ENCODE data around the gene ITPK1. TPM values are rescaled to one million over a fixed set of nuclear protein-coding genes. Genes with fewer than 3 reads are reported as not detected.

The ITPK1 gene
- total RNA-seq, 3 donors from 2014 or later = 49.4 to 59.7 (median 59.1) TPM

DNA sequence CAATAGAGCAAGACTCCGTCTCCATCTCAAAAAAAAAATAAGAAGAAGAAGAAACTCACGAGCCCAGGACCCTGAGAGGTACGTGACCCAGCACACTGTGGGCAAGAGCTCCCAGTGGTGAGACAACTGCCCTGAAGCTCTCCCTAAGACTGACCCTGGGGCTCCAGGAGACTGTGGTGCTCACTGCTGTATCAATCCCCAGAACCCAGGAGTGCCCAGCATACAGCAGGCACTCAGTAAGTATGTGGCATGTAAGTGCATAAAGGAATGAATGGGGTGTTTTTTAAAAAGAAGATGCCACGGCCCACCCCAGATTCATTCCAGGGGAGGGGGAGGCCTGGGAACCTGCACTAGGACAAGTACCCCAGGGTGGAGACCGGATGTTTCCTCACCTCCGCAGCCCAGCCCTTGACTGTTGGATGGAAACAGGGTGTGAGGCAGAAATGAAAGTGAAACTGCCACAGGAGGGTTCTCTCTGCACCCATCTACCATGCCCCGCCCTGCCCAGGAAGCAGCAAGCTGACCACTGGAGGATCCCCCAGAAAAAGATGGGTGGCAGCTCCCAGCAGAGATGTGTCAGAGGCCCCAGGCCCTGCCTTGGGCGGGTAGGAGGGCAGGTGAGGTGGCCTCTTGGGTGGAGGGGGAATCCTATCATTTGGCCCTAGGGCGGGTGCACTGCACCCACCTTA, 12.2 kb downstream of the ITPK1 start:
- Mint-ChIP-seq H3K4me1 (ENCODE audit: low read depth) (peaks cover 26% of the 10 kb centered on the region), H3K27me3 (ENCODE audit: low read depth) (no peaks in the 10 kb centered on the region)

DNA sequence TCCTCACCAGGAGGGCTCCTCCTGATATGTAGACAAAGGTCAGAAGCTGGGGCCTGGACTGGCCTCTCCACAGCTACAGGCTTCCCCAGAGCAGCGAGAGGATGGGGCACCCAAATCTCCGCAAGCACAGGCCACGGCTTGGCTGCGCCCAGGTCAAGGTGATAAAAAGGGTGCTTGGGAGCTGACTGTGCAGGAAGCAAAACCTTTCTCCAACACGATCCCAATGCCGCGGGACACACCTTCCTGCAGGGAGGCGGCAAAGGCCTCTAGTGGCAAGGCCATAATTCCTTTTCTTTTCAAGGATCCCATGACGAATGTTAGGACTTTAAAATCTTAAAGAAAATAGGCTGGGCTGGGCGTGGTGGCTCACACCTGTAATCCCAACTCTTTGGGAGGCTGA, 13.6 kb downstream of the ITPK1 start:
- H3K4me3 Mint-ChIP-seq = no peak overlapping the region
- no peak for ATAC-seq
- H3K36me3 Mint-ChIP-seq (ENCODE audit: insufficient read depth) = no peaks in the 10 kb centered on the region
- no peak for DNase-seq
- no peaks in the 10 kb centered on the region for H3K27me3 Mint-ChIP-seq (ENCODE audit: low read depth)
- peaks cover 24% of the 10 kb centered on the region for H3K4me1 Mint-ChIP-seq (ENCODE audit: low read depth)
- H3K9me3 Mint-ChIP-seq = no peaks in the 10 kb centered on the region

More for the DNA sequence above, 12.2 kb downstream of the ITPK1 start:
- H3K9me3 Mint-ChIP-seq = no peaks in the 10 kb centered on the region
- no peaks in the 10 kb centered on the region for H3K36me3 Mint-ChIP-seq (ENCODE audit: insufficient read depth)
- ATAC-seq = peak; percentile 94 to 96
- peak overlapping the region; percentile 73 for H3K4me3 Mint-ChIP-seq
- peak; percentile 47 for DNase-seq

- Mint-ChIP-seq H3K27me3 (ENCODE audit: low read depth) (no peaks in the 10 kb centered on the region), H3K9me3 (no peaks in the 10 kb centered on the region), H3K4me1 (ENCODE audit: low read depth) (peaks cover 25% of the 10 kb centered on the region), H3K36me3 (ENCODE audit: insufficient read depth) (peaks cover 2% of the 10 kb centered on the region), H3K4me3 (no peak overlapping the region)
- DNase-seq = no peak
- ATAC-seq = no peak
Observed at GRCh38 chr14:93101181-93101580, 14.5 kb downstream of the ITPK1 start.

GRCh38 chr14:93100570-93100969, 15.2 kb downstream of the ITPK1 start:
- no peak overlapping the region for H3K4me3 Mint-ChIP-seq
- H3K36me3 Mint-ChIP-seq (ENCODE audit: insufficient read depth) = peaks cover 5% of the 10 kb centered on the region
- no peaks in the 10 kb centered on the region for H3K9me3 Mint-ChIP-seq
- ATAC-seq = no peak
- H3K27me3 Mint-ChIP-seq (ENCODE audit: low read depth) = no peaks in the 10 kb centered on the region
- no peak for DNase-seq
- peaks cover 25% of the 10 kb centered on the region for H3K4me1 Mint-ChIP-seq (ENCODE audit: low read depth)

DNA sequence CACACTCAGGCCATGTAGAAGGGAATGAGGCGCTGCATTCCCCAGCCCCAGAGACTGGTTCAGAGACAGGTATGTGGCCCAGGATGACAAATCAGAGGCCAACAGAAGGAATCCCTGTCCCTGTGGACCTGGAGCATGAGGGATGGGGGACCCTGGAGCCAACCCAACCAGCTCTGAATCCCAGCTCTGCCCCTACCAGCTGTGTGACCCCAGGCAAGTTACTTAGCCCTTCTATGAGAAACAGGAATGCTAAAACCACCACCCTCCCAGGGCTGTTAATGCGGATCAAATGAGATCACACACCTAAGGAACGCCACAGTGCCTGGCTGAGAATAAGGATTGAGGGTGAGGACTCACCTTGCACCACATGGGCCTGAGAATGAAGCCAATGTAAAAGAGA, 15.6 kb downstream of the ITPK1 start:
- DNase-seq (no peak), ATAC-seq (no peak)
- Mint-ChIP-seq H3K4me3 (no peak overlapping the region), H3K9me3 (no peaks in the 10 kb centered on the region), H3K4me1 (ENCODE audit: low read depth) (peaks cover 26% of the 10 kb centered on the region), H3K36me3 (ENCODE audit: insufficient read depth) (peaks cover 5% of the 10 kb centered on the region), H3K27me3 (ENCODE audit: low read depth) (no peaks in the 10 kb centered on the region)

DNA sequence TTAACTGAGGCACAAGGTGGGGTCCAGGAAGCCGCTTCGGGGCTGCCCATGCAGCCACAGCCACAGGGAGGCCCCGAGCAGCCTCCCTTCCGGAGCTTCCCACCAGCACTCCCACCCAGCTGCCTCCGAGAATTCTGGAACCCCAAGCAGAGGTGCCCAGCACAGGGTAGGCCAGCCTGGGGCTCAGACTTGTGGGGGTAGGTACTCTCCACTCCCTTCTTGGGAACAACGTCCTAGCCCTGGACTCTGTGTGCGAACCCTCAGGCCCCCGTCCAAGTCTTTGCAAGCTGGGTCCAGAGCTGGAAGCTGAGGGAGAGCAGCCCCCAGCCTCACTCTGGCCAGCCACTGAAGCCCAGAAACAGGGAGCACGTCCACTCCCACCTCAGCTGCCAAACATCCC, 16.1 kb downstream of the ITPK1 start:
- no peak for DNase-seq
- ATAC-seq = no peak
- peaks cover 28% of the 10 kb centered on the region for H3K4me1 Mint-ChIP-seq (ENCODE audit: low read depth)
- H3K9me3 Mint-ChIP-seq = no peaks in the 10 kb centered on the region
- H3K27me3 Mint-ChIP-seq (ENCODE audit: low read depth) = no peaks in the 10 kb centered on the region
- peaks cover 5% of the 10 kb centered on the region for H3K36me3 Mint-ChIP-seq (ENCODE audit: insufficient read depth)
- H3K4me3 Mint-ChIP-seq = no peak overlapping the region

- no peaks in the 10 kb centered on the region for H3K9me3 Mint-ChIP-seq
- H3K4me1 Mint-ChIP-seq (ENCODE audit: low read depth) = peaks cover 23% of the 10 kb centered on the region
- peaks cover 5% of the 10 kb centered on the region for H3K36me3 Mint-ChIP-seq (ENCODE audit: insufficient read depth)
- no peak overlapping the region for H3K4me3 Mint-ChIP-seq
- DNase-seq (no peak), ATAC-seq (no peak)
- no peaks in the 10 kb centered on the region for H3K27me3 Mint-ChIP-seq (ENCODE audit: low read depth)
Observed at GRCh38 chr14:93099196-93099595, 16.5 kb downstream of the ITPK1 start.

- H3K4me1 Mint-ChIP-seq (ENCODE audit: low read depth) = peaks cover 13% of the 10 kb centered on the region
Observed at GRCh38 chr14:93096691-93097322, 18.9 kb downstream of the ITPK1 start.

DNA sequence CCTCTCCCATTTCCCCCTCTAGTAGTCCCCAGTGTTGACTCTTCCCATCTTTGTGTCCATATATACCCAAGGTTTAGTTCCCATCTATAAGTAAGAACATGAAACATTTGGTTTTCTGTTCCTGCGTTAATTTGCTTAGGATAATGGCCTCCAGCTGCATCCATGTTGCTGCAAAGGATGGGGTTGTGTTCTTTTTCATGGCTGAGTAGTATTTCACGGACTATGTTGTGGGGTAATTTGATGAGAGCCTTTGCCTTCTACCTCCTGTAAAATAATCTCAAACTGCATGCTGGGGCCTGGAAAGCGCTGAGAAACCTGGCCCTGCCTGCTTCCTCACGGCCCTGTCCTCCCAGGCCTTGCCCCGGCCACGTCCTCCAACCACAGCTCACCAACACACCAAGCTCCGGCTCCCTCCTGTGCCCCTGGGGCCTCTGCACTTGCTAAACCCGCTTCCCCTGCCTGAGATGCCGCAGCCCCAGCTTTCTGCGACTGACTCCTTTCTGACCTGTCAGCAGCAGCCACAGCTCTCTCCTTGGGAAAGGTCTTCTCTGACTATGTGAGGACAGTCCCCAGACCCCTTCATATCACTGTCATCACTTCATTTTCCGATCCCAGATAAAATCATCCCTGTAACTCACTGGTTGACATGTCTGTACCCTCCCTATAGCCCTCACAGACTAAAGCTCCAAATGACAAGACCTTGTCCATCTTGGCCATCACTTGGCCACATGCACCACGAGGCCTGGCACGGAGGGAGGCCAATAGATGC, 19.8 kb downstream of the ITPK1 start:
- no peak for ATAC-seq

More at GRCh38 chr14:93096691-93097322, 18.9 kb downstream of the ITPK1 start:
- H3K4me3 Mint-ChIP-seq = no peak overlapping the region
- DNase-seq (no peak), ATAC-seq (no peak)
- no peaks in the 10 kb centered on the region for H3K27me3 Mint-ChIP-seq (ENCODE audit: low read depth)
- peaks cover 5% of the 10 kb centered on the region for H3K36me3 Mint-ChIP-seq (ENCODE audit: insufficient read depth)
- H3K9me3 Mint-ChIP-seq = no peaks in the 10 kb centered on the region

GRCh38 chr14:93094121-93094918, 21.4 kb downstream of the ITPK1 start:
- no peaks in the 10 kb centered on the region for H3K27me3 Mint-ChIP-seq (ENCODE audit: low read depth)
- peaks cover 5% of the 10 kb centered on the region for H3K36me3 Mint-ChIP-seq (ENCODE audit: insufficient read depth)
- DNase-seq = no peak
- ATAC-seq = no peak
- no peak overlapping the region for H3K4me3 Mint-ChIP-seq
- H3K9me3 Mint-ChIP-seq = no peaks in the 10 kb centered on the region
- peaks cover 23% of the 10 kb centered on the region for H3K4me1 Mint-ChIP-seq (ENCODE audit: low read depth)

More for the DNA sequence above, 19.8 kb downstream of the ITPK1 start:
- DNase-seq = no peak
- Mint-ChIP-seq H3K9me3 (no peaks in the 10 kb centered on the region), H3K4me1 (ENCODE audit: low read depth) (peaks cover 13% of the 10 kb centered on the region), H3K27me3 (ENCODE audit: low read depth) (no peaks in the 10 kb centered on the region), H3K36me3 (ENCODE audit: insufficient read depth) (peaks cover 5% of the 10 kb centered on the region), H3K4me3 (no peak overlapping the region)

DNA sequence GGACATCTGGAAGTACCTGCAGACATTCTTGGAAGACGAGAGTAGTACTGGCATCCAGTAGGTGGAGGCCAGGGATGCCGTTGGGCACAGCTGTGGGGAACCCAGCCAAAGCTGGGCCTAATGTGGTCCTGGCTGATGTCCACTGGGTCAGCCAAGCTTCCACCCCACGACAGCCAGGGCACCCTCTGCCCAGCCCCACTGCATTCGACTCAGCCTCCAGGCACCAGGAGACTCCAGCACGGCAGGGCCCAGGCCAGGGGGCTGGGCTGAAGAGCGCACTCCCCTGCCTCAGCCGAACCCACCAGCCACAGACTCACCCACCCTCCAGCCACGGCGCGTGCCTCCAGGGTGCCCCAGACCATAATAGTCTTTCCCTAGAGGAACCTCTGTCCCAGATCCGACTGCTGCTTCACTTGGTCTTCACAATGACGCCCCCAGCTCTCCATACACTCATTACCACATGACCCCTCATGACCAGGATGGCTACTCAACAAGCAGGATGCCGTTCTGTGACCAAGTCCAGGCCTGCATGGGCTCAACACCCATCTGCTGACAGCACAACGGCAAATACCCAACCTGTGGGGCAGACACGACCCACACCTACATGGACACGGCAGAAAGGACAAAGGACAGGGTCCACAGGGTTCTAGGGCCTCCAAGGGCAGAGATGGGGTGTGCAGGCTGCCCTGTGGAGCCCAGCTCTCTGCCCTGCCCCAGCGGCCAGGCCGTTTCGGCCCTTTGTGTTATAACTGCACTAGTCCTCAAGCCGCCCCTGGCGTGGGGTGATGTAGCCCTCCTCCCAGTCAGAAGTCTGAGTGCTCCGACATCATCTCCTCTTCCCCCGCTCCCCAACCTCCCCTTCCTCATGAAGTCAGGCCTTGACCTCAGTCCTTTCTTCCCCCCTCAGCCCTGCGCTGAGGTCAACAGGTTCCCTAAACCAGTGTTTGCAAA, 22.8 kb downstream of the ITPK1 start:
- Mint-ChIP-seq H3K36me3 (ENCODE audit: insufficient read depth) (peaks cover 5% of the 10 kb centered on the region), H3K27me3 (ENCODE audit: low read depth) (no peaks in the 10 kb centered on the region), H3K4me3 (no peak overlapping the region), H3K4me1 (ENCODE audit: low read depth) (peaks cover 23% of the 10 kb centered on the region), H3K9me3 (no peaks in the 10 kb centered on the region)
- DNase-seq (no peak), ATAC-seq (no peak)

GRCh38 chr14:93091666-93092065, 24.1 kb downstream of the ITPK1 start:
- no peaks in the 10 kb centered on the region for H3K27me3 Mint-ChIP-seq (ENCODE audit: low read depth)
- no peak overlapping the region for H3K4me3 Mint-ChIP-seq
- DNase-seq (no peak), ATAC-seq (no peak)
- peaks cover 5% of the 10 kb centered on the region for H3K36me3 Mint-ChIP-seq (ENCODE audit: insufficient read depth)
- H3K4me1 Mint-ChIP-seq (ENCODE audit: low read depth) = peaks cover 29% of the 10 kb centered on the region
- H3K9me3 Mint-ChIP-seq = no peaks in the 10 kb centered on the region

GRCh38 chr14:93090826-93091555, 24.7 kb downstream of the ITPK1 start:
- Mint-ChIP-seq H3K4me1 (ENCODE audit: low read depth) (peaks cover 30% of the 10 kb centered on the region), H3K4me3 (no peak overlapping the region), H3K27me3 (ENCODE audit: low read depth) (no peaks in the 10 kb centered on the region), H3K9me3 (no peaks in the 10 kb centered on the region), H3K36me3 (ENCODE audit: insufficient read depth) (peaks cover 1% of the 10 kb centered on the region)
- ATAC-seq (no peak), DNase-seq (no peak)

Data from activated T-cell treated with anti-CD3 and anti-CD28 coated beads, Interleukin-2, amount 50 U/mL, for 4 hours (primary cell).